ENCODE measurements around the gene JARID2. TPM values are rescaled to one million over a fixed set of nuclear protein-coding genes. Genes with fewer than 3 reads are reported as not detected.

The JARID2 gene
- polyA plus RNA-seq, 1 donor, result 13.3 TPM

- peaks cover 34% of the 10 kb centered on the region for H3K4me1 ChIP-seq (ENCODE audit: control insufficient read depth, insufficient read depth, low read length)
- no peaks in the 10 kb centered on the region for H3K36me3 ChIP-seq (ENCODE audit: control insufficient read depth, insufficient read depth, low read length)
- H3K9me3 ChIP-seq (ENCODE audit: control insufficient read depth, low read depth, low read length), result no peaks in the 10 kb centered on the region
- H3K27ac ChIP-seq (ENCODE audit: low read length), result no peak overlapping the region
- H3K4me3 ChIP-seq (ENCODE audit: low read length), result no peak overlapping the region
- DNase-seq, result no peak
- no CpG with 5 or more reads among the region's 8 CpGs for WGBS (ENCODE audit: insufficient coverage, low lambda C conversion rate)
- no peaks in the 10 kb centered on the region for H3K27me3 ChIP-seq (ENCODE audit: control insufficient read depth, insufficient read depth, low read length)
These were observed 152.9 kb downstream of the JARID2 start for GRCh38 chr6:15398633-15399275.

GRCh38 chr6:15399641-15400470, 154.0 kb downstream of the JARID2 start:
- WGBS (ENCODE audit: insufficient coverage, low lambda C conversion rate), result 58% methylated on average over 2 of the region's 9 CpGs
- Histone ChIP-seq H3K4me1 (ENCODE audit: control insufficient read depth, insufficient read depth, low read length) (peaks cover 40% of the 10 kb centered on the region), H3K27me3 (ENCODE audit: control insufficient read depth, insufficient read depth, low read length) (no peaks in the 10 kb centered on the region), H3K4me3 (ENCODE audit: low read length) (peak overlapping the region; percentile 40), H3K36me3 (ENCODE audit: control insufficient read depth, insufficient read depth, low read length) (no peaks in the 10 kb centered on the region), H3K9me3 (ENCODE audit: control insufficient read depth, low read depth, low read length) (no peaks in the 10 kb centered on the region), H3K27ac (ENCODE audit: low read length) (peak overlapping the region; percentile 7)
- DNase-seq, result peak; percentile 69 to 76

DNA sequence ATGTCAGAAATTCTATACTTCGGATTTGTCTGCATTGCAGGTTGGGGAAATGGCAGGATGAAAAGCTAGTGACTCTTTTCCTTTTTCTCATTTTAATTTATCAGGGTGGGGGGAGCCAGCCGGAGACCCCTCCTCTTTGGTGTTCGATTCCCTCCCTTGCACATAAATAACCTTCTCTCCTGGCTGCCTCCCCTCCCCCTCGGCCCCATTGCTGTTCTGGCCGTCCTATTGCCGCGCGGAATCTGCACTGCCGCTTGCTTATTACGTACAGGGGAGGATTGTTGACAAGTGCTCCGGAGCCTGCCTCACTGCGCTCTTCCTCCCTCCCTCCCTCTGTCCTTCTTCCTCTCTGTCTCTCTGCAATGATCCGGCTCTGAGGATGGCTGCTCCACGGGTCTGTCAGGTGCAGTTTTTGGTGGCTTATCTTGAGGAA, 154.7 kb downstream of the JARID2 start:
- WGBS (ENCODE audit: insufficient coverage, low lambda C conversion rate), result 0% methylated on average over 1 of the region's 14 CpGs
- Histone ChIP-seq H3K4me3 (ENCODE audit: low read length) (peak overlapping the region; percentile 40), H3K27me3 (ENCODE audit: control insufficient read depth, insufficient read depth, low read length) (no peaks in the 10 kb centered on the region), H3K36me3 (ENCODE audit: control insufficient read depth, insufficient read depth, low read length) (no peaks in the 10 kb centered on the region), H3K27ac (ENCODE audit: low read length) (peak overlapping the region; percentile 82), H3K9me3 (ENCODE audit: control insufficient read depth, low read depth, low read length) (no peaks in the 10 kb centered on the region), H3K4me1 (ENCODE audit: control insufficient read depth, insufficient read depth, low read length) (peaks cover 40% of the 10 kb centered on the region)
- peak; percentile 36 to 63 for DNase-seq

- Histone ChIP-seq H3K4me1 (ENCODE audit: control insufficient read depth, insufficient read depth, low read length) (peaks cover 40% of the 10 kb centered on the region), H3K27ac (ENCODE audit: low read length) (peak overlapping the region; percentile 82)
These were observed 155.3 kb downstream of the JARID2 start for GRCh38 chr6:15401120-15401519.

GRCh38 chr6:15401769-15402250, 155.9 kb downstream of the JARID2 start:
- Histone ChIP-seq H3K27me3 (ENCODE audit: control insufficient read depth, insufficient read depth, low read length) (no peaks in the 10 kb centered on the region), H3K4me1 (ENCODE audit: control insufficient read depth, insufficient read depth, low read length) (peaks cover 40% of the 10 kb centered on the region), H3K27ac (ENCODE audit: low read length) (peak overlapping the region; percentile 82), H3K9me3 (ENCODE audit: control insufficient read depth, low read depth, low read length) (no peaks in the 10 kb centered on the region), H3K36me3 (ENCODE audit: control insufficient read depth, insufficient read depth, low read length) (no peaks in the 10 kb centered on the region), H3K4me3 (ENCODE audit: low read length) (no peak overlapping the region)
- no CpG with 5 or more reads among the region's 2 CpGs for WGBS (ENCODE audit: insufficient coverage, low lambda C conversion rate)
- DNase-seq, result peak; percentile 49 to 79

More at GRCh38 chr6:15401120-15401519, 155.3 kb downstream of the JARID2 start:
- no peaks in the 10 kb centered on the region for H3K9me3 ChIP-seq (ENCODE audit: control insufficient read depth, low read depth, low read length)
- 100% methylated on average over 1 of the region's 1 CpG for WGBS (ENCODE audit: insufficient coverage, low lambda C conversion rate)
- no peak overlapping the region for H3K4me3 ChIP-seq (ENCODE audit: low read length)
- no peak for DNase-seq
- no peaks in the 10 kb centered on the region for H3K36me3 ChIP-seq (ENCODE audit: control insufficient read depth, insufficient read depth, low read length)
- H3K27me3 ChIP-seq (ENCODE audit: control insufficient read depth, insufficient read depth, low read length), result no peaks in the 10 kb centered on the region

DNA sequence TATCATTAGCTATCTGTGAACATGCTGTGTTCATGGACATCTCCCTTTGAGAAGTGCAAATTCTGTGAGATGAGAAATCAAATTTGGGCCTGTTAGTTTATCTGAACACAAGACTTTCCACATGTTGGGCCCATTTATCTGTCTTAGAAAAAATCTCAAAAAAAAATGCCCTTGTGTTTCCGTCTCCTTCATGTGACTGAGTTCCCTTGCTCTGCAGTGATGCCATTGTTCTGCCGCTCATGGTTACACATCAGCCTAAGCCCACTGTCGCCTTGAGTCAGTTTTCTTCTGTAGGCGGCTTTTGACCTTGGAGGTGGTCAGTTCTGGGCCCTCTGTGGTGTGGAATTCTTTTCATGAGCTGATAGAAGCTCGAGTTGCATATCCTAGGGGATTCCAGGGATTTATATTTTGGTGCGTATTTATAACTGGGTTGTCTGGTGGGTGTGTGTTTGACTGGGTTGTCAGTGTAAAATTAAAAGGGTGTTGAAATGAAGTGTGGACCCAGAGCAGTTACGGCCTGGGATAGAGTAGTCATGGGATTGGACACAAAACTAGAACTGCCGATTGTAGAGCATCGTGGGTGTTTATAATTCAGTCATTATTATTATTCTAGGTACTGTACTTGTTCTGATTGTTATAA, 156.7 kb downstream of the JARID2 start:
- H3K27ac ChIP-seq (ENCODE audit: low read length), result peak overlapping the region; percentile 82

GRCh38 chr6:15403094-15403755, 157.4 kb downstream of the JARID2 start:
- Histone ChIP-seq H3K9me3 (ENCODE audit: control insufficient read depth, low read depth, low read length) (no peaks in the 10 kb centered on the region), H3K27ac (ENCODE audit: low read length) (peak overlapping the region; percentile 82), H3K27me3 (ENCODE audit: control insufficient read depth, insufficient read depth, low read length) (no peaks in the 10 kb centered on the region), H3K36me3 (ENCODE audit: control insufficient read depth, insufficient read depth, low read length) (no peaks in the 10 kb centered on the region), H3K4me1 (ENCODE audit: control insufficient read depth, insufficient read depth, low read length) (peaks cover 40% of the 10 kb centered on the region), H3K4me3 (ENCODE audit: low read length) (no peak overlapping the region)
- no CpG with 5 or more reads among the region's 6 CpGs for WGBS (ENCODE audit: insufficient coverage, low lambda C conversion rate)
- DNase-seq, result peak; percentile 60 to 83

More for the DNA sequence above, 156.7 kb downstream of the JARID2 start:
- DNase-seq, result no peak
- Histone ChIP-seq H3K36me3 (ENCODE audit: control insufficient read depth, insufficient read depth, low read length) (no peaks in the 10 kb centered on the region), H3K4me3 (ENCODE audit: low read length) (no peak overlapping the region), H3K9me3 (ENCODE audit: control insufficient read depth, low read depth, low read length) (no peaks in the 10 kb centered on the region), H3K4me1 (ENCODE audit: control insufficient read depth, insufficient read depth, low read length) (peaks cover 40% of the 10 kb centered on the region), H3K27me3 (ENCODE audit: control insufficient read depth, insufficient read depth, low read length) (no peaks in the 10 kb centered on the region)
- WGBS (ENCODE audit: insufficient coverage, low lambda C conversion rate), result 100% methylated on average over 1 of the region's 9 CpGs

DNA sequence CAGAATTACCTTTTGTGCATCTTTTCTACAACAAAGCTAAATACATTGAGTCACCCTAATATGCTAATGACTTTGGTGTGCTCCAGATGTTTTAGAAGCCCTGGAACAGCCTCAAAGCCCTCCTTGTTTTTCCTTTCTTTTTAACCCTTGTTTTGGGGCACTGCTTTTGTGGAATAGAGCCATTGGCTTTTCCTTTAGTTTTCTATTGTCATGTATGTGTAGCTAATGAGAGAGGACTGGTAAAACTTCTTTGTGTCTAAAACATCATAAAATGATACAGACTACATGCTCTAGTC, 158.8 kb downstream of the JARID2 start:
- Histone ChIP-seq H3K4me3 (ENCODE audit: low read length) (no peak overlapping the region), H3K27me3 (ENCODE audit: control insufficient read depth, insufficient read depth, low read length) (no peaks in the 10 kb centered on the region), H3K27ac (ENCODE audit: low read length) (no peak overlapping the region), H3K9me3 (ENCODE audit: control insufficient read depth, low read depth, low read length) (no peaks in the 10 kb centered on the region), H3K4me1 (ENCODE audit: control insufficient read depth, insufficient read depth, low read length) (peaks cover 45% of the 10 kb centered on the region), H3K36me3 (ENCODE audit: control insufficient read depth, insufficient read depth, low read length) (no peaks in the 10 kb centered on the region)
- DNase-seq, result no peak

GRCh38 chr6:15405129-15406068, 159.5 kb downstream of the JARID2 start:
- Histone ChIP-seq H3K36me3 (ENCODE audit: control insufficient read depth, insufficient read depth, low read length) (no peaks in the 10 kb centered on the region), H3K4me3 (ENCODE audit: low read length) (no peak overlapping the region), H3K4me1 (ENCODE audit: control insufficient read depth, insufficient read depth, low read length) (peaks cover 41% of the 10 kb centered on the region), H3K9me3 (ENCODE audit: control insufficient read depth, low read depth, low read length) (no peaks in the 10 kb centered on the region), H3K27me3 (ENCODE audit: control insufficient read depth, insufficient read depth, low read length) (no peaks in the 10 kb centered on the region), H3K27ac (ENCODE audit: low read length) (no peak overlapping the region)
- 100% methylated on average over 1 of the region's 11 CpGs for WGBS (ENCODE audit: insufficient coverage, low lambda C conversion rate)
- no peak for DNase-seq
